Activated CD4-positive, alpha-beta T cell treated with anti-CD3 and anti-CD28 coated beads for 1 hour (primary cell): ENCODE measurements around the gene FANCD2.
"Not testable (repeated sequence)": the region's sequence is repeated elsewhere in the genome, so short reads cannot be mapped to it uniquely, and the experiment has no call there.

Source experiments
- DNase-seq: peaks from one replicate; pipeline ENCODE4 v3.0.0-alpha.2; 2020

FANCD2 gene

GRCh38 chr3:10115326-10116137 lies 89.3 kb downstream of the FANCD2 start, which contains the start of gene BRK1:
Gene BRK1 (plus strand): TSS chr3:10115675. CDS start chr3:10115702, 27 bp downstream.
- peak; percentile 91 for DNase-seq

GRCh38 chr3:10116138-10116460 lies 89.9 kb downstream of the FANCD2 start:
- DNase-seq = no peak

GRCh38 chr3:10116928-10117327 lies 90.7 kb downstream of the FANCD2 start:
- no peak for DNase-seq

GRCh38 chr3:10119376-10119775 lies 93.1 kb downstream of the FANCD2 start:
- no peak for DNase-seq

- DNase-seq = no peak
These were observed 94.8 kb downstream of the FANCD2 start for GRCh38 chr3:10121064-10121463.

GRCh38 chr3:10122724-10123123 lies 96.5 kb downstream of the FANCD2 start:
- DNase-seq = no peak

GRCh38 chr3:10135872-10136271 lies 109.6 kb downstream of the FANCD2 start:
- DNase-seq = not testable (repeated sequence)

GRCh38 chr3:10136426-10137005 lies 110.3 kb downstream of the FANCD2 start:
- no peak for DNase-seq

- DNase-seq = no peak
These were observed 110.9 kb downstream of the FANCD2 start for GRCh38 chr3:10137178-10137577.

GRCh38 chr3:10140996-10141546 lies 114.8 kb downstream of the FANCD2 start:
- DNase-seq = no peak

- no peak for DNase-seq
These were observed 116.7 kb downstream of the FANCD2 start for GRCh38 chr3:10142707-10143560.

GRCh38 chr3:10145685-10146084 lies 119.4 kb downstream of the FANCD2 start:
- DNase-seq = no peak

- no peak for DNase-seq
These were observed 123.0 kb downstream of the FANCD2 start for GRCh38 chr3:10149226-10149625.

- no peak for DNase-seq
These were observed 124.8 kb downstream of the FANCD2 start for GRCh38 chr3:10150987-10151386.
